ENCODE data around the gene ANKS1A. TPM values are rescaled to one million over a fixed set of nuclear protein-coding genes. Genes with fewer than 3 reads are reported as not detected.

The ANKS1A gene
- total RNA-seq, 1 experiment from 2014 or later: 28.5 TPM

DNA sequence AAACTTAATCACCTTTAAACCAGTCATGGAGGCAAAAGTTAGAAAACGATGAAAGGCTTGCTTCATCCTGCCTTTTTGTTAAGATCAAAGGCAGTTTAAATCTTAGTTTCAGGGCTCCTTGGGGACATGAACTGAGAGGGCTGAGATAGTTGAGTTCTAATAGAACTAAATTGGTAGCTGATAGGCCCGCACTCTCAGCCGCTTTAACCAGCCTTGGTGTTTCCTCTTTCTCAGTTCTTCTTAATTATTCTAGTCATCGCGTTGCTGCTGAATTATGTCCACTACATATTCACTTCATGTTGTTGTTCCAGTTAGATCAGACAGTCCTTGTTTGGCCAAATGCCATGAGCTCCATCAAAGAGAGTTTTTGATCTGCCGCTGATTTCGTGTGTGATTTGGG, 72.5 kb downstream of the ANKS1A start:
- H3F3A ChIP-seq (ENCODE audit: insufficient read depth, low read depth): no peaks in the 10 kb centered on the region
- no peaks in the 10 kb centered on the region for H3K36me3 ChIP-seq (ENCODE audit: low read depth)
- no peaks in the 10 kb centered on the region for H3K27me3 ChIP-seq (ENCODE audit: insufficient read depth, low read depth)
- H3K9me2 ChIP-seq (ENCODE audit: insufficient read depth): no peaks in the 10 kb centered on the region
- ChIA-PET POLR2A (ENCODE audit: unreplicated experiment) (no interaction called here), CTCF (interaction anchor here (0.6 kb wide), 1 partner anchor 279 kb away, joined by 3 read pairs; no protein-coding TSS in a partner anchor)
- no peaks in the 10 kb centered on the region for H4K20me1 ChIP-seq (ENCODE audit: insufficient read depth)
- H3K9me3 ChIP-seq (ENCODE audit: insufficient read depth, low read depth): no peaks in the 10 kb centered on the region
- no TSS peak for BruUV-seq (replicated peaks)
- no peak overlapping the region for H3K4me3 ChIP-seq
- peaks cover 4% of the 10 kb centered on the region; the same call in 1 of the 2 replicates for H3K79me2 ChIP-seq (ENCODE audit: low read depth)
- H3K4me1 ChIP-seq (replicated peaks; ENCODE audit: insufficient read depth): no peaks in the 10 kb centered on the region
- no peak overlapping the region for H3K27ac ChIP-seq
- DNase-seq: no peak
- H3K4me2 ChIP-seq: no peak overlapping the region
- no peak for TF ChIP-seq CTCF (conservative IDR thresholded peaks at IDR 0.05)
- TF ChIP-seq EZH2 (IDR thresholded peaks at IDR 0.05; ENCODE audit: low read depth): no peak
- no peak overlapping the region for H2AFZ ChIP-seq
- intact Hi-C loops (cut with micrococcal nuclease; ENCODE audit: unreplicated experiment): no loop called here

- H3K36me3 ChIP-seq (ENCODE audit: low read depth): no peaks in the 10 kb centered on the region
- H3K27ac ChIP-seq: no peak overlapping the region
- H2AFZ ChIP-seq: no peak overlapping the region
- no peak overlapping the region for H3K4me2 ChIP-seq
- BruUV-seq (replicated peaks): no TSS peak
- TF ChIP-seq EZH2 (IDR thresholded peaks at IDR 0.05; ENCODE audit: low read depth) (no peak), CTCF (conservative IDR thresholded peaks at IDR 0.05) (no peak)
- no peaks in the 10 kb centered on the region for H3K9me3 ChIP-seq (ENCODE audit: insufficient read depth, low read depth)
- peaks cover 4% of the 10 kb centered on the region; the same call in 1 of the 2 replicates for H3K79me2 ChIP-seq (ENCODE audit: low read depth)
- no peaks in the 10 kb centered on the region for H3K27me3 ChIP-seq (ENCODE audit: insufficient read depth, low read depth)
- 0 out of 2 replicates have a peak, but pooled peaks cover 4% of the 10 kb centered on the region for H4K20me1 ChIP-seq (ENCODE audit: insufficient read depth)
- POLR2A ChIA-PET (ENCODE audit: unreplicated experiment): no interaction called here
- intact Hi-C loops (cut with micrococcal nuclease; ENCODE audit: unreplicated experiment): no loop called here
- H3K9me2 ChIP-seq (ENCODE audit: insufficient read depth): no peaks in the 10 kb centered on the region
- no peaks in the 10 kb centered on the region for H3K4me1 ChIP-seq (replicated peaks; ENCODE audit: insufficient read depth)
- no peak overlapping the region for H3K4me3 ChIP-seq
- no peak for DNase-seq
- H3F3A ChIP-seq (ENCODE audit: insufficient read depth, low read depth): no peaks in the 10 kb centered on the region
- CTCF ChIA-PET: no interaction called here
These were observed 75.5 kb downstream of the ANKS1A start for GRCh38 chr6:34964564-34964963.

GRCh38 chr6:34967461-34967860, 78.4 kb downstream of the ANKS1A start:
- DNase-seq: no peak

More at GRCh38 chr6:34967461-34967860, 78.4 kb downstream of the ANKS1A start:
- no peak overlapping the region for H3K27ac ChIP-seq
- H3K9me3 ChIP-seq (ENCODE audit: insufficient read depth, low read depth): no peaks in the 10 kb centered on the region
- H3K27me3 ChIP-seq (ENCODE audit: insufficient read depth, low read depth): no peaks in the 10 kb centered on the region
- POLR2A ChIA-PET (ENCODE audit: unreplicated experiment): no interaction called here
- no peaks in the 10 kb centered on the region for H3F3A ChIP-seq (ENCODE audit: insufficient read depth, low read depth)
- CTCF ChIA-PET: interaction anchor here (0.6 kb wide), 1 partner anchor 1256 kb away, joined by 3 read pairs; the partner anchor contains the start of gene UQCC2
- TF ChIP-seq CTCF (conservative IDR thresholded peaks at IDR 0.05) (no peak), EZH2 (IDR thresholded peaks at IDR 0.05; ENCODE audit: low read depth) (no peak)
- no peak overlapping the region for H2AFZ ChIP-seq
- no peaks in the 10 kb centered on the region for H3K9me2 ChIP-seq (ENCODE audit: insufficient read depth)
- H3K4me1 ChIP-seq (replicated peaks; ENCODE audit: insufficient read depth): no peaks in the 10 kb centered on the region
- no TSS peak for BruUV-seq (replicated peaks)
- H3K4me2 ChIP-seq: no peak overlapping the region
- H3K79me2 ChIP-seq (ENCODE audit: low read depth): peaks cover 4% of the 10 kb centered on the region; the same call in 1 of the 2 replicates
- intact Hi-C loops (cut with micrococcal nuclease; ENCODE audit: unreplicated experiment): no loop called here
- 0 out of 2 replicates have a peak, but pooled peaks cover 4% of the 10 kb centered on the region for H4K20me1 ChIP-seq (ENCODE audit: insufficient read depth)
- H3K4me3 ChIP-seq: no peak overlapping the region
- H3K36me3 ChIP-seq (ENCODE audit: low read depth): no peaks in the 10 kb centered on the region

All from PC-9 (cell line).